H9 (cell line): ENCODE measurements around the gene CDH4. TPM values are rescaled to one million over a fixed set of nuclear protein-coding genes. Genes with fewer than 3 reads are reported as not detected.

Experiments used
- DNase-seq: peaks from one replicate; pipeline ENCODE4 v3.0.0-alpha.2; 2017
- H2AFZ ChIP-seq: one replicate; pipeline ENCODE4 v1.6.1; 2013; ENCODE audit warnings: mild to moderate bottlenecking, low read length, control low read depth, moderate library complexity
- H2AK5ac ChIP-seq: 2 replicates; pipeline ENCODE4 v1.6.1; 2013; ENCODE audit warnings: low read length, control low read depth, mixed read lengths; ENCODE audit not compliant: insufficient read length
- H2BK120ac ChIP-seq: one replicate; pipeline ENCODE4 v1.6.1; 2013; ENCODE audit warnings: low read depth, mild to moderate bottlenecking, low read length, control low read depth, inconsistent platforms; ENCODE audit not compliant: poor library complexity, severe bottlenecking
- H2BK12ac ChIP-seq: 2 replicates; pipeline ENCODE4 v1.6.1; 2013; ENCODE audit warnings: low read length, control low read depth, mixed read lengths, low read depth; ENCODE audit not compliant: insufficient read length
- H2BK15ac ChIP-seq: 2 replicates; pipeline ENCODE4 v1.6.1; 2013; ENCODE audit warnings: low read depth, low read length, control low read depth
- H2BK20ac ChIP-seq: one replicate; pipeline ENCODE4 v1.6.1; 2013; ENCODE audit warnings: low read depth, mild to moderate bottlenecking, low read length, control low read depth, inconsistent platforms; ENCODE audit not compliant: poor library complexity, severe bottlenecking
- H2BK5ac ChIP-seq: 2 replicates; pipeline ENCODE4 v1.6.1; 2013; ENCODE audit warnings: low read length, control low read depth, mixed read lengths; ENCODE audit not compliant: insufficient read length
- H3K14ac ChIP-seq: 2 replicates; pipeline ENCODE4 v1.6.1; 2013; ENCODE audit warnings: low read length, control low read depth; ENCODE audit not compliant: insufficient read depth
- H3K18ac ChIP-seq: 2 replicates; pipeline ENCODE4 v1.6.1; 2013; ENCODE audit warnings: low read depth, mild to moderate bottlenecking, mixed read lengths, low read length, control low read depth; ENCODE audit not compliant: insufficient read length
- H3K23ac ChIP-seq: 2 replicates; pipeline ENCODE4 v1.6.1; 2013; ENCODE audit warnings: low read length, control low read depth, mixed read lengths, low read depth; ENCODE audit not compliant: insufficient read length
- H3K23me2 ChIP-seq: 2 replicates; pipeline ENCODE4 v1.6.1; 2013; ENCODE audit warnings: low read depth, mild to moderate bottlenecking, mixed read lengths, low read length, control low read depth; ENCODE audit not compliant: insufficient read length, poor library complexity, severe bottlenecking
- H3K27ac ChIP-seq: 2 replicates; pipeline ENCODE4 v1.5.1; 2013; ENCODE audit warnings: low read length, control low read depth, mixed read lengths, low read depth; ENCODE audit not compliant: insufficient read length
- H3K27me3 ChIP-seq: 2 replicates; pipeline ENCODE4 v1.6.1; 2013; ENCODE audit warnings: low read length, control low read depth, inconsistent platforms; ENCODE audit not compliant: insufficient read depth
- H3K4ac ChIP-seq: 2 replicates; pipeline ENCODE4 v1.6.1; 2013; ENCODE audit warnings: low read depth, mild to moderate bottlenecking, control low read depth, inconsistent platforms, low read length, moderate library complexity
- H3K4me1 ChIP-seq: 2 replicates; pipeline ENCODE4 v1.6.1; 2013; ENCODE audit warnings: low read length, control low read depth, inconsistent platforms; ENCODE audit not compliant: insufficient read depth
- H3K4me2 ChIP-seq: 2 replicates; pipeline ENCODE4 v1.6.1; 2013; ENCODE audit warnings: low read length, control low read depth, mixed read lengths; ENCODE audit not compliant: insufficient read length, insufficient read depth
- H3K56ac ChIP-seq: 2 replicates; pipeline ENCODE4 v1.6.1; 2013; ENCODE audit warnings: low read depth, mild to moderate bottlenecking, mixed read lengths, low read length, control low read depth; ENCODE audit not compliant: insufficient read length
- H3K79me1 ChIP-seq: 2 replicates; pipeline ENCODE4 v1.6.1; 2013; ENCODE audit warnings: low read depth, mild to moderate bottlenecking, moderate library complexity, low read length, control low read depth, inconsistent platforms; ENCODE audit not compliant: insufficient read depth, poor library complexity, severe bottlenecking
- H3K79me2 ChIP-seq: 2 replicates; pipeline ENCODE4 v1.6.1; 2013; ENCODE audit warnings: low read length, control low read depth, inconsistent platforms; ENCODE audit not compliant: insufficient read depth
- H3K9ac ChIP-seq: 2 replicates; pipeline ENCODE4 v1.6.1; 2013; ENCODE audit warnings: low read length, control low read depth, mixed read lengths; ENCODE audit not compliant: insufficient read length; ENCODE audit errors: extremely low read depth
- H3K9me3 ChIP-seq: one replicate; pipeline ENCODE4 v1.6.1; 2013; ENCODE audit warnings: low read depth, low read length, inconsistent platforms; ENCODE audit not compliant: control insufficient read depth
- H3T11ph ChIP-seq: one replicate; pipeline ENCODE4 v1.6.1; 2013; ENCODE audit warnings: mild to moderate bottlenecking, low read length, control low read depth, inconsistent platforms
- H4K20me1 ChIP-seq: one replicate; pipeline ENCODE4 v1.6.1; 2013; ENCODE audit not compliant: control insufficient read depth, insufficient read length, insufficient read depth
- H4K5ac ChIP-seq: 2 replicates; pipeline ENCODE4 v1.6.1; 2013; ENCODE audit warnings: low read depth, mild to moderate bottlenecking, mixed read lengths, low read length, control low read depth; ENCODE audit not compliant: insufficient read length
- H4K8ac ChIP-seq: replicated peaks from 2 replicates; pipeline ENCODE4 v1.6.1; 2013; ENCODE audit warnings: low read length, control low read depth, mixed read lengths, low read depth; ENCODE audit not compliant: insufficient read length
- H4K91ac ChIP-seq: 2 replicates; pipeline ENCODE4 v1.6.1; 2013; ENCODE audit warnings: low read depth, mild to moderate bottlenecking, moderate library complexity, mixed read lengths, low read length, control low read depth; ENCODE audit not compliant: insufficient read length
- H3K27ac Mint-ChIP-seq, 3 experiments: 2 replicates in 2 of 3; 3 replicates in 1 of 3; pipeline ENCODE4 v1.8.0; 2020 to 2021; ENCODE audit warnings: mixed read lengths in 3 of 3, mild to moderate bottlenecking in 1 of 3, moderate library complexity in 1 of 3
- H3K27me3 Mint-ChIP-seq: 2 replicates; pipeline ENCODE4 v1.8.0; 2021; ENCODE audit warnings: low read depth, mild to moderate bottlenecking, moderate library complexity, mixed read lengths
- H3K36me3 Mint-ChIP-seq, 3 experiments: 2 replicates in 2 of 3; 3 replicates in 1 of 3; pipeline ENCODE4 v1.8.0; 2020 to 2021; ENCODE audit warnings: low read depth in 3 of 3, mixed read lengths in 3 of 3; ENCODE audit not compliant: insufficient read depth in 1 of 3
- H3K4me1 Mint-ChIP-seq, 2 experiments: 2 replicates each; pipeline ENCODE4 v1.8.0; 2020; ENCODE audit warnings: mixed read lengths in 2 of 2
- H3K4me3 Mint-ChIP-seq, 2 experiments: 2 replicates in 1 of 2; 3 replicates in 1 of 2; pipeline ENCODE4 v1.8.0; 2020 to 2021; ENCODE audit warnings: mild to moderate bottlenecking in 2 of 2, mixed read lengths in 2 of 2, moderate library complexity in 1 of 2
- H3K9me3 Mint-ChIP-seq, 2 experiments: 2 replicates in 1 of 2; 3 replicates in 1 of 2; pipeline ENCODE4 v1.8.0; 2020; ENCODE audit warnings: mild to moderate bottlenecking in 2 of 2, mixed read lengths in 2 of 2, moderate library complexity in 1 of 2
- WGBS: extraction: QIAGEN DNeasy Blood & Tissue Kit; methylation state at CpG from one replicate; pipeline ENCODE4 v1.1.7; 2013; ENCODE audit warnings: missing lambda C conversion rate, low lambda C conversion rate, mixed read lengths; ENCODE audit not compliant: insufficient read length; ENCODE audit errors: extremely low coverage; 5-methylcytosine and 5-hydroxymethylcytosine counted together
- total RNA-seq: library from RNA; stranded (reverse); gene quantifications from 2 replicates; pipeline ENCODE4 v1.2.1, GENCODE V29; 2021
- TF ChIP-seq, protein P1 (sequence below): fragments of 200-600 bp; sonication (generic); conservative IDR thresholded peaks from 3 replicates; pipeline ENCODE4 v1.8.0; 2021; ENCODE audit warnings: antibody characterized with exemption, mild to moderate bottlenecking

The CDH4 gene
- total RNA-seq, 1 experiment from 2014 or later, result 3.0 TPM

DNA sequence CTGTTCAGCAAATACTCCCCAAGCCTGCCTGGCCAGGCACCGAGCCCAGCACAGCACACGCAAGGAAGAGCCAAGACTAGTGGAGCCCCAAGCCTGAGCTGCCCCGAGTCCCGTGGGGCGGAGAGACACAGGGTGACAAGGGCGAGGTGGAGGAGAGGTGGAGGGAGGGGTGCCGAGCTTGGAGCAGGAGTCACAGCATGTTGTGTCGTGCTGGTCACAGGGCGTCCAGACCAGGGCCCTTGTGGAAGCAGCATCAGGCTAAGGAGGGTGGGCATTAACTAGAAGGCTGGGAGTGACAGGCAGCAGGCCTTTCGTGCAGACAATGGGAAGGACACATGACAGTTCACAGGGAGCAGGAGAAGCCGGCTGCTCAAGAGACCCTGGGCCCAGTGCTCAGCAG is 422.1 kb downstream of the CDH4 start:
- no peak overlapping the region for H4K5ac ChIP-seq
- H2BK20ac ChIP-seq, result no peak overlapping the region
- no peak overlapping the region for H3K23ac ChIP-seq
- no peaks in the 10 kb centered on the region for H3K79me1 ChIP-seq
- no peaks in the 10 kb centered on the region for H3K79me2 ChIP-seq
- no peak overlapping the region for H3K4ac ChIP-seq
- no peak overlapping the region for H2BK12ac ChIP-seq
- no peak overlapping the region for H3K4me2 ChIP-seq
- no peak overlapping the region for H3K9ac ChIP-seq
- H3K14ac ChIP-seq, result 0 out of 2 replicates have a peak overlapping the region, but pooled peaks have one; percentile 40
- H2BK5ac ChIP-seq, result no peak overlapping the region
- H3K18ac ChIP-seq, result no peak overlapping the region
- WGBS, result no CpG with 5 or more reads among the region's 11 CpGs
- no peaks in the 10 kb centered on the region for H3K23me2 ChIP-seq
- H3T11ph ChIP-seq, result no peak overlapping the region
- peaks cover 2% of the 10 kb centered on the region; the same call in 1 of the 2 replicates for H3K27me3 ChIP-seq
- no peak overlapping the region for H2AFZ ChIP-seq
- Mint-ChIP-seq H3K27me3 (peaks cover 76% of the 10 kb centered on the region), H3K9me3 (peaks cover 3 to 6% of the 10 kb centered on the region in 2 experiments; a peak in 4 of 5 replicates), H3K36me3 (peaks cover 0 to 2% (median 0%) of the 10 kb centered on the region in 3 experiments; a peak in 3 of 7 replicates), H3K4me3 (no peak overlapping the region), H3K27ac (peak overlapping the region in 1 of 3 experiments; percentile 21; a peak in 1 of 7 replicates), H3K4me1 (peaks cover 11 to 12% of the 10 kb centered on the region in 2 experiments)
- H3K9me3 ChIP-seq, result no peaks in the 10 kb centered on the region
- H2AK5ac ChIP-seq, result no peak overlapping the region
- H2BK120ac ChIP-seq, result no peak overlapping the region
- DNase-seq, result no peak
- no peak overlapping the region for H2BK15ac ChIP-seq
- no peak overlapping the region for H4K8ac ChIP-seq
- no peaks in the 10 kb centered on the region for H4K20me1 ChIP-seq
- H3K4me1 ChIP-seq, result no peaks in the 10 kb centered on the region; the same call in 1 of the 2 replicates
- no peak overlapping the region for H3K27ac ChIP-seq
- no peak overlapping the region for H4K91ac ChIP-seq
- TF ChIP-seq, protein P1, sequence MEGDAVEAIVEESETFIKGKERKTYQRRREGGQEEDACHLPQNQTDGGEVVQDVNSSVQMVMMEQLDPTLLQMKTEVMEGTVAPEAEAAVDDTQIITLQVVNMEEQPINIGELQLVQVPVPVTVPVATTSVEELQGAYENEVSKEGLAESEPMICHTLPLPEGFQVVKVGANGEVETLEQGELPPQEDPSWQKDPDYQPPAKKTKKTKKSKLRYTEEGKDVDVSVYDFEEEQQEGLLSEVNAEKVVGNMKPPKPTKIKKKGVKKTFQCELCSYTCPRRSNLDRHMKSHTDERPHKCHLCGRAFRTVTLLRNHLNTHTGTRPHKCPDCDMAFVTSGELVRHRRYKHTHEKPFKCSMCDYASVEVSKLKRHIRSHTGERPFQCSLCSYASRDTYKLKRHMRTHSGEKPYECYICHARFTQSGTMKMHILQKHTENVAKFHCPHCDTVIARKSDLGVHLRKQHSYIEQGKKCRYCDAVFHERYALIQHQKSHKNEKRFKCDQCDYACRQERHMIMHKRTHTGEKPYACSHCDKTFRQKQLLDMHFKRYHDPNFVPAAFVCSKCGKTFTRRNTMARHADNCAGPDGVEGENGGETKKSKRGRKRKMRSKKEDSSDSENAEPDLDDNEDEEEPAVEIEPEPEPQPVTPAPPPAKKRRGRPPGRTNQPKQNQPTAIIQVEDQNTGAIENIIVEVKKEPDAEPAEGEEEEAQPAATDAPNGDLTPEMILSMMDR, result no peak
- H3K56ac ChIP-seq, result no peak overlapping the region
